Glomerular visceral epithelial cell (primary cell): ENCODE measurements around the gene ELOF1.
"Not testable (repeated sequence)": the region's sequence is repeated elsewhere in the genome, so short reads cannot be mapped to it uniquely, and the experiment has no call there.

Source experiments
- DNase-seq: peaks from one replicate; pipeline ENCODE4 v3.0.0-alpha.2; 2016; ENCODE audit errors: extremely low spot score

The ELOF1 gene

GRCh38 chr19:11558881-11559828, at the start of gene ELOF1:
ELOF1 (minus strand) TSS chr19:11559230; CDS start chr19:11554347, 4,883 bp downstream.
- DNase-seq: peak; percentile 99

GRCh38 chr19:11606484-11606883, 47.5 kb upstream of the ELOF1 start:
- DNase-seq: no peak

DNA sequence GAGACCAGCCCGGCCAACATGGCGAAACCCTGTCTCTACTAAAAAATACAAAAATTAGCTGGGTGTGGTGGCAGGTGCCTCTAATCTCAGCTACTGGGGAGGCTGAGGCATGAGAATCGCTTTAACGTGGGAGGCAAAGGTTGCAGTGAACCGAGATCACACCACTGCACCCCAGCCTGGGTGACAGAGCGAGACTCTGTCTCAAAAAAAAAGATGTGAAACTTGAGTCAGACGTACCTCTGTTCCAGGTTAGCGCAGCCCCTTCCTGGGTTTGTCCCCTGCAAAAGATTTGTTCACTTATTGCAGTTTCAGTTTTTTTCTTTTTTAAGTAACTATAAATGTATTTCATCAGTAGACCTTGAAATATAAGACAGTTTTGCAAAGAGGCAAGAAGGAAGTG, 40.7 kb upstream of the ELOF1 start:
- not testable (repeated sequence) for DNase-seq

GRCh38 chr19:11598746-11599145, 39.7 kb upstream of the ELOF1 start:
- DNase-seq: no peak

- no peak for DNase-seq
Observed at GRCh38 chr19:11598103-11598483, 39.1 kb upstream of the ELOF1 start.

DNA sequence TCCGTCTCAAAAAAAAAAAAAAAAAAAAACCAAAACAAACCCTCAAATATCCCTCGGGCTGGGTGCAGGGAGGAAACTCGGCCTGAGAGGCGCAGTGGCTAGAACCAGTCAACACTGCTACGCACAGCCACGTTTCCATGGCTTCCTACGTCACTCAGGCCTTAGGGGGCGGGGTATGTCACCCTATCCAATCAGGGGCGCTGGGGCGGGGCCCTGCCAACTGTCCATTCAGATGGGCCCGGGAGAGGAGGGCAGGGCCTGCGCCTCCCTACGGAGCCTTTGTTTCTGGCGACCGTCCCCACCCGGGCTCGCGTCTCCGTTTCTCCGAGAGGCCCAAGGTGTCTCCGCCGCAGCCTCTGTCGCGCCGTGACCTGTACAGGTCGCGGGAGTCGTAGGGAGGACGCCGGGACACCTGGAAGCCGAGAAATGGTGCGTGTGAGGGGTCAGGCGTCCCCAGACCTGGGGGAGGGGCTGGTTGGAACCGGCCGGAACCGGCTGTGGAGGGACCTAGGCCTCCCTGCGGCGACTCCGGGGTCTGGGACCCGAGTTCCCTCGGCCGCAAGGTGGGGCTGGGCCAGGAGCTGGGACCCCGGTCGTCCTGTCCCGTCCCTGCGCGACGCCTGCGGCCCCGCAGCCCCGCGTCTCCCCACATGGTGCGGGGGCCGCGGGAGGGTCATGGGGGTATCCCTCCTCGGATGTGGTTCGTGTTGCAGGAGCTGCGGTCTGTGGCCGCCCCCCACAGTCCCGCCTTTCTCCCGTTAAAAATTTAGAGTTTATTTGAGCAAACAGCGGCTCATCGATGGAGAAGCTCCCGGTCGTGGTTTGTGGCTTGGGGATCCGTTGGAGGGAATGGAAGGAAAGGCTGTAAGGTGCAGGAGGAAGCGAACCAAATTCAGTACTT, 38.4 kb upstream of the ELOF1 start, which contains the start of gene ZNF627:
Gene ZNF627, plus strand, starts transcription at position 282 of the 901 bp plus-strand sequence. Its CDS starts 145 bp downstream, at position 427.
- peak; percentile 97 for DNase-seq

GRCh38 chr19:11596156-11596555, 37.1 kb upstream of the ELOF1 start:
- no peak for DNase-seq

- DNase-seq: no peak
Observed at GRCh38 chr19:11594084-11594483, 35.1 kb upstream of the ELOF1 start.

DNA sequence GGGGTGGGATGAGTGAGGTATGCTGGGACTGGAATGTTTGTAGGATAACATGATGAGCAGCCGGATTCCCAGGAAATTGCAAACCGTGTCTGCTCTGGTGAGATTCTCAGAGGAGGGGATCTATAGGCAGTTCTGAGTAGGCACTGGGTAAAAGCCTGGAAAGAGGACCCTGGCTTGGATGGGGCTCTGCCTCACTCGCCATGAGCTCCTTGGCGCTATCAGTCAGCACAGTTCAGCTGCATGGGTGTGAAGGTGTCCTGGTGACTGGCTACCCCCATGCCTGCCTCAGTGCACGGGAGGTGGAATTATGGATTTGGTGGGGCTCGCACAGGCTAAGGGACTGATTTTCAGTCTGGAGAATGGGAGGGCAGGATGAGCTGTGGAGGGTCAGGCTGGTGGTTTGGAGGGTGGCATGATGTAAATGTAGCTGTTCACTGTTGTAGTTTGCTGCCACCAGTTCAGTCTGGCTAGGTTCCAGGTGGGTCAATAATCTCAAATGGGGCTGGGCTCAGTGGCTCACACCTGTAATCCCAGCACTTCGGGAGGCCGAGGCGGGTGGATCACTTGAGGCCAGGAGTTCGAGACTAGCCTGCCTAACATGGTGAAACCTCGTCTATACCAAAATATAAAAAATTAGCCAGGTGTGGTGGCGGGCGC, 29.1 kb upstream of the ELOF1 start:
- no peak for DNase-seq

DNA sequence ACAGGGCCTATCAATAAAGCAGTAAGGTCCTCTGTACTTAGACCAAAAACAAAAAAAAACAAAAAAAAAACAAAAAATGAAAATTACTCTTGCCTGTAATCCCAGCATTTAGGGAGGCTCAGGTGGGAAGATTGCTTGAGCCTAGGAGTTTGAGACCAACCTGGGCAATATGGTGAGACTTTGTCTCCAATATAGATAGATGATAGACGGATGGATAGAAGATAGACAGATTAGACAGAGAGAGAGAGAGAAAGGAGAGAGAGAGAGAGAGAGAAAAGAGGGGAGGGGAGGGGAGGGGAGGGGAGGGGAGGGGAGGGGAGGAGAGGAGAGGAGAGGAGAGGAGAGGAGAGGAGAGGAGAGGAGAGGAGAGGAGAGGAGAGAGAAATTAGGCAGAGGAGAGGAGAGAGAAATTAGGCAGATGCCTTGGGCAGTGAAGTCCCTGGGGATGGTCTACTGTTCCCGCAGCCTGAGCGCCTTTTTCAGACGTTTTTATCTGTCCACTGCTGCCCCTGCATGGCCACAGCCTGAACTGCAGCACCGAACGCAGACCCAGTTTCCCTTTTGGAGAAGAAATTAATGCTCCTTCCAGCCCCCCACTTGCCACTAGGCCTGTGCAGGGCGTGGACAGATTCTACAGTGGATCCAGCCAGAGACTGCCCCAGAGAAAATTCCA, 28.4 kb upstream of the ELOF1 start:
- peak; percentile 67 for DNase-seq

GRCh38 chr19:11586331-11586730, 27.3 kb upstream of the ELOF1 start:
- DNase-seq: no peak

DNA sequence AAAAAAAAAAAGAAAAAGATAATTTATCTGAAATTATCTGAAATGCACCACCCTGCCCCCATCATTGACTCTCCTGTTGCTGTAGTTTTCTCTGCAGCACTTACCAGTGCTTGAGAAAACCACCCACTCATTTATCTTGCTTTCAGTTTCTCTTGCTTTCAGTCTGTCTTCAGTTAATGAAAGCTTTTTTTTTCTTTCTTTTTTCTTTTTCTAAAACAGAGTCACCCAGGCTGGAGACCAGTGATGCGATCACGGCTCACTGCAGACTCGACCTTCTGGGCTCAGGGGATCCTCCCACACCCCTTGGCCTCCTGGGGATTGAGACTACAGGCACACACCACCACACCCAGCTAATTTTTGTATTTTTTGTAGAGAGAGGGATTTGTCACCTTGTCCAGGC, 22.7 kb upstream of the ELOF1 start:
- no peak for DNase-seq

DNA sequence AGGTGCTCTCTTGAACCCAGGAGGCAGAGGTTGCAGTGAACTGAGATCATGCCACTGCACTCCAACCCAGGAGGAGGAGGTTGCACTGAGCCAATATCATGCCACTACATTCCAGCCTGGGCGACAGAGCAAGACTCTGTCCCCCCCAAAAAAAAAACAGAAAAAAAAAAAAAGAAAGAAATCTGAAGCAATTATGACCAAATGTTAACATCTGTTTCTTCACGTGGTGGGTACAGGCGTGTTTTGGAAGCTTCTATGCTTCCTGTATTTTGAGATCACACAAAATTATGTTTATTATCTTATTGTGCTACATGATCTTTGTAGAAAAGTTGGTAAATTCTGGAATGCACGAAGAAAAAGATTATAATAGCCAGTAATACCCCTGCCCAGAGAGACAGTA, 21.1 kb upstream of the ELOF1 start:
- DNase-seq: no peak

DNA sequence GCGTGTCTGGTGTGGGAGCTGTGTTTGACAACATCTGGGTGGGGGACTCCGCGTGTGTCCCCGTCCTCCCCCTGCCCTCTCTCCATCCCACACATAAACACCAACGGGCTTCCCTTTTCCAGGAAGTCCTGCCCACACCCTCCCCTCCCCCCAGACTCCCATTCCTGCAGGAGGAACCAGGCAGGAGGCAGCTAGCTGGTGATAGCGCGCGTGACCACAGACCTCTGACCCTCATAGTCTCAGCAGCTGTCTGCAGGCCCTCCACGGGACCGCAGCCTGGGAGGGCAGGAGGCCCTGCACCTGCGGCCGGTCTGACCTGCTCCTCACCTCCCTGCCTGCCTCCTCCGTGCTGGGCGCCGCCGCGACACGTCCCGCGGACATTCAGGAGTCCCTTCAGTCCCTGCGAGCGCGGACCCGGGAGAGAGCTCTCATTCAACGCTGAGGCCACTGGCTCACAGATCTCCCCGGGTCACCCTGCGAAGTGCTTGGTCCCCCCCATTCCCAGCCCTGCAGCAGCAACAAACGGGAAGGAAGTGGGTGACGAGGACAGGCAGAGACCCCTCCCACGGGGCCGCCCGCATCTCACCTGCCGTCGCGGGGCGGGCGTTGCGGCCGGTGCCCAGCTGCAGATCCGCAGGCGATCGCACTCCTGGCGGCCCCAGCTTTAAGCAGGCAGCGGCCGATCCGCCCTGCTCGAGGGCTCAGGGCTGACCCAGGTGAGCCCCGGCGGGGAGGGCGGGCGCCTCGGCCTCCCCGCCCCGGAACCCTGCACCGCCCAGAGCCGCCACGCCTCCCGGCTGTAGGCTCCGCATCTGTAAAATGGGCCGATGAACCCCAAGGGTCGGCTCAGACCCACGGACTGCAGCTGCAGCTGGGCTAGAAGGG, 19.5 kb upstream of the ELOF1 start:
- no peak for DNase-seq

GRCh38 chr19:11577451-11578257, 18.6 kb upstream of the ELOF1 start, which contains the start of gene ACP5:
ACP5 (minus strand) TSS chr19:11577645; CDS start chr19:11577317, 328 bp downstream.
- DNase-seq: no peak

DNA sequence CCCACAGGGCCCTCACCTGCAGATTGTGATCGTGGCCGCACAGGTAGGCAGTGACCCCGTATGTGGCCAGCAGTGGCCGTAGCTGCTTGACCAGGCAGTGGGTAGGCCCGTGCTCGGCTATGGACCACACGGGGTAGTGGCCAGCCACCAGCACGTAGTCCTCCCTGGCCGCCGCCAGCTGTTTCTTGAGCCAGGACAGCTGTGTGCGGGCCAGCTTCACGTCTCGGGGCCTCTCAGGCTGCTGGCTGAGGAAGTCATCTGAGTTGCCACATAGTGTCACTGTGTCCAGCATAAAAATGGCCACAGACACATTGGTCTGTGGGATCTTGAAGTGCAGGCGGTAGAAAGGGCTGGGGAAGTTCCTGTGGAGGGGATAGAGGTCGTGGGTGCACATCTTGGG, 17.2 kb upstream of the ELOF1 start:
- no peak for DNase-seq

GRCh38 chr19:11574689-11575088, 15.7 kb upstream of the ELOF1 start:
- DNase-seq: no peak

GRCh38 chr19:11573763-11574162, 14.7 kb upstream of the ELOF1 start:
- DNase-seq: not testable (repeated sequence)

- not testable (repeated sequence) for DNase-seq
Observed at GRCh38 chr19:11573354-11573753, 14.3 kb upstream of the ELOF1 start.
